ENCODE data around the gene GALNT12. TPM values are rescaled to one million over a fixed set of nuclear protein-coding genes. Genes with fewer than 3 reads are reported as not detected.

GALNT12 gene
- total and polyA plus RNA-seq, 2 experiments from 2014 or later = 14.6 to 23.6 TPM

GRCh38 chr9:98846879-98847278, 39.4 kb downstream of the GALNT12 start (continued):
- no peak for TF ChIP-seq ZNF462 (CRISPR knock-in tag; IDR thresholded peaks at IDR 0.05)
- TF ChIP-seq ZNF331 (CRISPR knock-in tag; IDR thresholded peaks at IDR 0.05; ENCODE audit: low read depth) = no peak
- no peak for TF ChIP-seq JUNB (IDR thresholded peaks at IDR 0.05; ENCODE audit: unreplicated experiment)
- TF ChIP-seq ZNF114 (CRISPR knock-in tag; IDR thresholded peaks at IDR 0.05) = no peak
- TF ChIP-seq EZH2 (IDR thresholded peaks at IDR 0.05; ENCODE audit: low read depth, unreplicated experiment) = no peak
- TF ChIP-seq EZH2phosphoT487 (IDR thresholded peaks at IDR 0.05; ENCODE audit: unreplicated experiment) = no peak
- TF ChIP-seq CTCF (conservative IDR thresholded peaks at IDR 0.05; ENCODE audit: low read depth in 2 of 2) = no peak
